Chondrocyte (in vitro differentiated cells): Measurements from ENCODE around the gene PRDX4. TPM values are rescaled to one million over a fixed set of nuclear protein-coding genes. Genes with fewer than 3 reads are reported as not detected.

ENCODE experiments used
- DNase-seq: peaks from one replicate; pipeline ENCODE4 v3.0.0; 2021; ENCODE audit warnings: mixed read lengths, low spot score
- H3K27ac Mint-ChIP-seq: one replicate; pipeline ENCODE4 v1.8.0; 2021; ENCODE audit warnings: mild to moderate bottlenecking, moderate library complexity, mixed read lengths; ENCODE audit not compliant: unreplicated experiment
- H3K27me3 Mint-ChIP-seq: 2 replicates; pipeline ENCODE4 v1.8.0; 2021; ENCODE audit warnings: low read depth, mixed read lengths
- H3K36me3 Mint-ChIP-seq: 2 replicates; pipeline ENCODE4 v1.8.0; 2021; ENCODE audit warnings: low read depth, mixed read lengths
- H3K4me1 Mint-ChIP-seq: 2 replicates; pipeline ENCODE4 v1.8.0; 2021; ENCODE audit warnings: low read depth, mild to moderate bottlenecking, mixed read lengths
- H3K4me3 Mint-ChIP-seq: one replicate; pipeline ENCODE4 v1.8.0; 2021; ENCODE audit warnings: mild to moderate bottlenecking, moderate library complexity, mixed read lengths; ENCODE audit not compliant: unreplicated experiment
- H3K9me3 Mint-ChIP-seq: 2 replicates; pipeline ENCODE4 v1.8.0; 2021; ENCODE audit warnings: low read depth, mixed read lengths
- total RNA-seq: library from RNA; stranded (reverse); gene quantifications from 3 replicates; pipeline ENCODE4 v1.2.1, GENCODE V29; 2021
- TF ChIP-seq, protein P1 (sequence below): fragments of 200-600 bp; sonication (generic); IDR thresholded peaks from 2 replicates; pipeline ENCODE4 v1.5.0; 2021; ENCODE audit warnings: antibody characterized with exemption, mild to moderate bottlenecking, moderate library complexity

The PRDX4 gene
- total RNA-seq, 1 donor from 2014 or later = 428 TPM

DNA sequence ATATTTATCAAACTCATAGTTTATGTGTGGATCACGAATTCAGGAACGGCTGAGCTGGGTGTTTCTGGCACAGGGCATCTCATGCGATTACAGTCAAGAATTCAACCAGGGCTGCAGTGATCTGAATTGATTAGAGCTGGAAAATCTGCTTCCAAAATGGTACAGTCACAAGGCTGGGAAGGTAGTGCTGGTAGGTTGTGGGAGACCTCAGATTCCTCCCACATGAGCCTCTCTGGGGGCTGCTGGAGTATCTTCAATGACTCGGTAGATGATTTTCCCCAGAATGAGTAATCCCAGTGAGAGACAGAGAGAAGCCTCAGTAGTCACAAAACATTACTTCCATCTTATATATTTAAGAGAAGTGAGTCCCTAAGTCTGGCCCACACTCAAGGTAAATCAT lies 36.2 kb upstream of the PRDX4 start:
- H3K4me3 Mint-ChIP-seq = no peak overlapping the region
- TF ChIP-seq, protein P1, sequence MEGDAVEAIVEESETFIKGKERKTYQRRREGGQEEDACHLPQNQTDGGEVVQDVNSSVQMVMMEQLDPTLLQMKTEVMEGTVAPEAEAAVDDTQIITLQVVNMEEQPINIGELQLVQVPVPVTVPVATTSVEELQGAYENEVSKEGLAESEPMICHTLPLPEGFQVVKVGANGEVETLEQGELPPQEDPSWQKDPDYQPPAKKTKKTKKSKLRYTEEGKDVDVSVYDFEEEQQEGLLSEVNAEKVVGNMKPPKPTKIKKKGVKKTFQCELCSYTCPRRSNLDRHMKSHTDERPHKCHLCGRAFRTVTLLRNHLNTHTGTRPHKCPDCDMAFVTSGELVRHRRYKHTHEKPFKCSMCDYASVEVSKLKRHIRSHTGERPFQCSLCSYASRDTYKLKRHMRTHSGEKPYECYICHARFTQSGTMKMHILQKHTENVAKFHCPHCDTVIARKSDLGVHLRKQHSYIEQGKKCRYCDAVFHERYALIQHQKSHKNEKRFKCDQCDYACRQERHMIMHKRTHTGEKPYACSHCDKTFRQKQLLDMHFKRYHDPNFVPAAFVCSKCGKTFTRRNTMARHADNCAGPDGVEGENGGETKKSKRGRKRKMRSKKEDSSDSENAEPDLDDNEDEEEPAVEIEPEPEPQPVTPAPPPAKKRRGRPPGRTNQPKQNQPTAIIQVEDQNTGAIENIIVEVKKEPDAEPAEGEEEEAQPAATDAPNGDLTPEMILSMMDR = no peak
- H3K36me3 Mint-ChIP-seq = no peaks in the 10 kb centered on the region
- no peaks in the 10 kb centered on the region for H3K9me3 Mint-ChIP-seq
- no peak for DNase-seq
- peaks cover 16% of the 10 kb centered on the region for H3K27me3 Mint-ChIP-seq
- no peaks in the 10 kb centered on the region for H3K4me1 Mint-ChIP-seq
- no peak overlapping the region for H3K27ac Mint-ChIP-seq

DNA sequence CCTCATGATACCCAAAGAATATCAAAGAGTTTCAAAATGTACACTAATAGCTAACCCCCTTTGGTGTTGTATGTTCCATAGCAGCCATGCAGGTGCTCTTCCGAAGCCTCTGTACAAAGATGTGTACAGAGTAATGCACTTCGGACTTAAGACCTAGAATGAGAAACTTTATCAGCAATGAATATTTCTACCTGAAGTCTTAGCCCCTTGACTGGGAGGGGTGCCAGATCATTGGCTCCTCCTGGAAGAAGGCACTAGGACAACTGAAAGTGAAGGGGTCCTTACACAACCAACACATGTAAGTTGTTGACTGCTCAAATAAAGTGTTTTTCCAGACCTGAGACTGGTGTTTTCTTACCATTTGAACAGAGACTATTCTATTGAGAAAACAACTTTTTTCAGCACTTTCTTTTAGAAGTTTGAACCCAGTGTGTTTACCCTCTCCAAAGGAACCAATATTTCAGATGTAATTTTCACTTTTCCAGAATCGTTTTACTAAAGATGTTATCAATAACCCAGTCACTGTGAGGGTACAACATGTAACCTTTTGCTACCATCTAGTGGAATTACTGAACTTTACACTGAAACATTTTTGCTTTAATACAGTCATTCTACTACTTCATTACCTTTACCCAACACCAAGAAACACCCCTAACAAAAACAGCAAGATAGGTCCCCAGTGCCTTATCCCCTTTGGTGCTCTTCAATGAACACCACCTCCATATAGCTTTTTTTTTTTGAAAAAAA lies 33.3 kb upstream of the PRDX4 start:
- no peak for DNase-seq
- Mint-ChIP-seq H3K9me3 (no peaks in the 10 kb centered on the region), H3K4me3 (no peak overlapping the region), H3K4me1 (no peaks in the 10 kb centered on the region), H3K27me3 (peaks cover 20% of the 10 kb centered on the region), H3K27ac (no peak overlapping the region), H3K36me3 (no peaks in the 10 kb centered on the region)
- TF ChIP-seq, protein P1 = peak; percentile 78

DNA sequence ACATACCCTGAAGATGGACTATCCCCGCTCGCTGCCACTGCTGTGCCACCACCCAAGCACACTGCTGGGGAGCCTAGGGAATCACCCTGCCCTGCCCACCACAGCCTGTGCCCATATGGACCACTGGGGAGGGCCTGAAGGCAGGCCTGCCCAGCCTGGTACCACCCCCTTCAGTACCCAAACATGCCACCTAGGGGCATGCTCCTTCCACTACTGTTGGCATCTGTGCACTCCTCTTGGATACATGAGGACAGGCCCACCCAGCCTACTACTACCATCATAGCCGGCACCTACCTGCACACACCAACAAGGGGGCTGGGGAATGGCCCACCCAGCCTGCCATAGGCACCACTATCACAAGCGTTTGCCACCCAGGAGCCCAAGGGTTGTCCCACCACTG lies 30.1 kb upstream of the PRDX4 start:
- no peak overlapping the region for H3K4me3 Mint-ChIP-seq
- peaks cover 8% of the 10 kb centered on the region for H3K36me3 Mint-ChIP-seq
- TF ChIP-seq, protein P1 = no peak
- H3K27ac Mint-ChIP-seq = no peak overlapping the region
- peaks cover 18% of the 10 kb centered on the region for H3K9me3 Mint-ChIP-seq
- H3K27me3 Mint-ChIP-seq = peaks cover 37% of the 10 kb centered on the region
- no peaks in the 10 kb centered on the region for H3K4me1 Mint-ChIP-seq
- DNase-seq = no peak

DNA sequence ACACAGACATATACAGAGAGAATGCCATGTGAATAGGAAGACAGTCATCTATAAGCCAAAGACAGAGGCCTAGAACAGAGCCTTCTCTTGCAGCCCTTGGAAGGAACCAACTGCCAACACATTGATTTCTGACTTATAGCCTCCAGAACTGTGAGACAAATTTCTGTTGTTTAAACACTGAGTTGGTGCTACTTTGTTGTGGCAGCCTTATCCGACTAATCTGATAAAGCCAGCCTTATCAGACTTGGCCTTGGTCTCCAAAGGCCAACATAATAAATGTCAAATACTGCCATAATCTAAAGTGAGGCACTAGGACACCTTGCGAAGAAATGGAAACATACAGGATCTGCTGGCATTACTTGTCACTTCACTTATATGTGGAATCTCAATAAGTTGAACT lies 24.3 kb upstream of the PRDX4 start:
- H3K27me3 Mint-ChIP-seq = peaks cover 27% of the 10 kb centered on the region
- TF ChIP-seq, protein P1 = no peak
- no peak for DNase-seq
- no peak overlapping the region for H3K27ac Mint-ChIP-seq
- H3K4me1 Mint-ChIP-seq = no peaks in the 10 kb centered on the region
- H3K9me3 Mint-ChIP-seq = peaks cover 18% of the 10 kb centered on the region
- H3K4me3 Mint-ChIP-seq = no peak overlapping the region
- H3K36me3 Mint-ChIP-seq = peaks cover 8% of the 10 kb centered on the region

DNA sequence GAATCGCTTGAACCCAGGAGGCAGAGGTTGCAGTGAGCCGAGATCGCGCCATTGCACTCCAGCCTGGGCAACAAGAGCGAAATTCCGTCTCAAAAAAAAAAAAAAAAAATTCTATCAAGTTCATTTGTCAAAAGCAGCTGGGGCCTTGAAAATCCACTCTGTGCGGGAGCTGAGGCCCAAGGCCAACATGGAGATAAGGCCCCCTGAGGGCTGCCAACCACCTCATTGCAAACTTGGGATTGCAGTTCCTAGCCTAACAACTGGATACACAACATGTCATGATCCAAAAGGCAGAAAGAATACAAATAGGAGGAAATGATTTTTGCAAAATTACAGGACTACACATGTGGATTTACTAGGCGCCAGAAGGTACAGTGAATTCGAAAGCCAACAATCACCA lies 22.5 kb upstream of the PRDX4 start:
- Mint-ChIP-seq H3K4me1 (no peaks in the 10 kb centered on the region), H3K27me3 (peaks cover 31% of the 10 kb centered on the region), H3K9me3 (peaks cover 14% of the 10 kb centered on the region), H3K4me3 (no peak overlapping the region), H3K27ac (no peak overlapping the region), H3K36me3 (peaks cover 8% of the 10 kb centered on the region)
- TF ChIP-seq, protein P1 = no peak
- DNase-seq = no peak
